ENCODE data around the gene SPEG.
"Not testable (repeated sequence)": the region's sequence is repeated elsewhere in the genome, so short reads cannot be mapped to it uniquely, and the experiment has no call there.

The SPEG gene

GRCh38 chr2:219407343-219407742, 27.3 kb upstream of the SPEG start:
- Histone ChIP-seq H3K4me1 (ENCODE audit: control insufficient read depth, insufficient read depth, low read length) (peaks cover 47% of the 10 kb centered on the region), H3K27ac (ENCODE audit: low read depth, low read length) (peak overlapping the region; percentile 98)
- H3K4me3 ChIP-seq (ENCODE audit: low read length); H3K9ac ChIP-seq (ENCODE audit: low read length); H3K27me3 ChIP-seq (ENCODE audit: control insufficient read depth, insufficient read depth, low read length); H3K36me3 ChIP-seq (ENCODE audit: control insufficient read depth, insufficient read depth, low read length): not testable (repeated sequence)

GRCh38 chr2:219408204-219408603, 26.4 kb upstream of the SPEG start:
- Histone ChIP-seq H3K9ac (ENCODE audit: low read length) (no peak overlapping the region), H3K4me1 (ENCODE audit: control insufficient read depth, insufficient read depth, low read length) (peaks cover 47% of the 10 kb centered on the region), H3K4me3 (ENCODE audit: low read length) (peak overlapping the region; percentile 10), H3K27me3 (ENCODE audit: control insufficient read depth, insufficient read depth, low read length) (no peaks in the 10 kb centered on the region), H3K27ac (ENCODE audit: low read depth, low read length) (peak overlapping the region; percentile 98), H3K36me3 (ENCODE audit: control insufficient read depth, insufficient read depth, low read length) (no peaks in the 10 kb centered on the region)

DNA sequence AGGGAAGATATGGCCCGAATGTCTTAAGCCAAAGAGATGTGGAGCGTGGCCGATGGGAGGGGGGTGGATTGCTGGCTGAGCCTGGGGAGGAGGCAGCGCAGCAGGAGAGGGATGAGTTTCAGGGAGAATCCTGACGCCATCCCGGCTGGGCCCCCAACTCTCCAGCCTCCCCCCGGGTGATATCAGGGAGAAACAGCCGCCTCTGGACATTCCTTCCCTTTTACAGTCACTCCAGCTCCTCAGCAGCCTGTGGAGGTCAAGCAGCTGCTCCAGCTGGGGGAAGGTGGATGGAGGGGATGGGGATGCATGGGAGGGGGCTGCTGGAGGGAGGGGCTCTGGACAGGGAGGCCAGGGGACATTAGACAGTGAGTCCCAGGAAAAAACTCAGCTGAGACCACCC, 26.0 kb upstream of the SPEG start:
- Histone ChIP-seq H3K4me3 (ENCODE audit: low read length) (no peak overlapping the region), H3K27me3 (ENCODE audit: control insufficient read depth, insufficient read depth, low read length) (no peaks in the 10 kb centered on the region), H3K9ac (ENCODE audit: low read length) (no peak overlapping the region), H3K36me3 (ENCODE audit: control insufficient read depth, insufficient read depth, low read length) (no peaks in the 10 kb centered on the region), H3K4me1 (ENCODE audit: control insufficient read depth, insufficient read depth, low read length) (peaks cover 47% of the 10 kb centered on the region), H3K27ac (ENCODE audit: low read depth, low read length) (peak overlapping the region; percentile 98)

DNA sequence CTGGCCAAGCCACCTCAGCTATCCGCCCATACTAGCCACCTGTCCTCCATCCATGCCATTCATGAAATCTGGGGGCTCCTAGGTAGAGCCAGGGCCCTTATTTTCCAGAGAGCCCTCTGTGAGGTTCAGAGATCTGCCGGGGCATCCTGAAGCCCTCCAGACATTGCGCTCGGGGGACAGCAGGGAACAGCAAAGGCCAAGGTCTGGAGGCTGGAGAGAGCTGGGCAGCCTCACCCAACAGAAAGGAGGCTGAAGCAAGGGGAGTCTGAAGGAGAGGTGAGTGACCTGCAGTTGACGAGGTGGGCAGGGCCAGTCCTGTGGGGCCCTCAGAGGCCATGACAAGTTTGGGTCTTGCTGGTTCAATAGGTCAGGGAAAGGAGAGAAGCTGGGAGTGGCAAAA, 25.0 kb upstream of the SPEG start:
- Histone ChIP-seq H3K4me3 (ENCODE audit: low read length) (no peak overlapping the region), H3K36me3 (ENCODE audit: control insufficient read depth, insufficient read depth, low read length) (no peaks in the 10 kb centered on the region), H3K9ac (ENCODE audit: low read length) (no peak overlapping the region), H3K27me3 (ENCODE audit: control insufficient read depth, insufficient read depth, low read length) (no peaks in the 10 kb centered on the region), H3K27ac (ENCODE audit: low read depth, low read length) (peak overlapping the region; percentile 98), H3K4me1 (ENCODE audit: control insufficient read depth, insufficient read depth, low read length) (peaks cover 43% of the 10 kb centered on the region)

DNA sequence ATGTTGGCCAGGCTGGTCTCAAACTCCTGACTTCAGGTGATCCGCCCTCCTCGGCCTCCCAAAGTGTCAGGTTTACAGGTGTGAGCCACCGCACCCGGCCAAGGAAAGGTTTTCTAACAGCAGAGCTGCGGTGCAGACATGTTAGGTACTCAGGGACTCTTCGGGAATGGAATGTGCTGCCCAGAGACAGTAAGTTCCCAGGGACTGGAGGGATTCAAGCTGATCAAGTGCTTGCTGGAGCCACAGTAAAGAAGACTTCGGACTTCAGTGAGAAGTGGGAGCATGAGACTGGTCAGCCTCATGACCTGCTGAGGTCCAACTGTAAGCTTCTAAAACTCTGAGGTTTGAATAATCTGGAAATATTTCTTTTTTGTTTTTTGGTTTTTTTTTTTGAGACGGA, 24.3 kb upstream of the SPEG start:
- Histone ChIP-seq H3K27ac (ENCODE audit: low read depth, low read length) (peak overlapping the region; percentile 98), H3K36me3 (ENCODE audit: control insufficient read depth, insufficient read depth, low read length) (no peaks in the 10 kb centered on the region), H3K4me3 (ENCODE audit: low read length) (no peak overlapping the region), H3K27me3 (ENCODE audit: control insufficient read depth, insufficient read depth, low read length) (no peaks in the 10 kb centered on the region), H3K4me1 (ENCODE audit: control insufficient read depth, insufficient read depth, low read length) (peaks cover 41% of the 10 kb centered on the region), H3K9ac (ENCODE audit: low read length) (no peak overlapping the region)

GRCh38 chr2:219414857-219415256, 19.8 kb upstream of the SPEG start:
- H3K4me1 ChIP-seq (ENCODE audit: control insufficient read depth, insufficient read depth, low read length) = peaks cover 30% of the 10 kb centered on the region
- no peaks in the 10 kb centered on the region for H3K27me3 ChIP-seq (ENCODE audit: control insufficient read depth, insufficient read depth, low read length)
- H3K27ac ChIP-seq (ENCODE audit: low read depth, low read length) = peak overlapping the region; percentile 99
- no peak overlapping the region for H3K4me3 ChIP-seq (ENCODE audit: low read length)
- H3K36me3 ChIP-seq (ENCODE audit: control insufficient read depth, insufficient read depth, low read length) = peaks cover under 1% of the 10 kb centered on the region
- H3K9ac ChIP-seq (ENCODE audit: low read length) = no peak overlapping the region

- Histone ChIP-seq H3K27me3 (ENCODE audit: control insufficient read depth, insufficient read depth, low read length) (no peaks in the 10 kb centered on the region), H3K36me3 (ENCODE audit: control insufficient read depth, insufficient read depth, low read length) (peaks cover 9% of the 10 kb centered on the region), H3K27ac (ENCODE audit: low read depth, low read length) (peak overlapping the region; percentile 99), H3K4me3 (ENCODE audit: low read length) (no peak overlapping the region), H3K4me1 (ENCODE audit: control insufficient read depth, insufficient read depth, low read length) (peaks cover 27% of the 10 kb centered on the region), H3K9ac (ENCODE audit: low read length) (no peak overlapping the region)
Measured at GRCh38 chr2:219415580-219416234, 18.9 kb upstream of the SPEG start.

DNA sequence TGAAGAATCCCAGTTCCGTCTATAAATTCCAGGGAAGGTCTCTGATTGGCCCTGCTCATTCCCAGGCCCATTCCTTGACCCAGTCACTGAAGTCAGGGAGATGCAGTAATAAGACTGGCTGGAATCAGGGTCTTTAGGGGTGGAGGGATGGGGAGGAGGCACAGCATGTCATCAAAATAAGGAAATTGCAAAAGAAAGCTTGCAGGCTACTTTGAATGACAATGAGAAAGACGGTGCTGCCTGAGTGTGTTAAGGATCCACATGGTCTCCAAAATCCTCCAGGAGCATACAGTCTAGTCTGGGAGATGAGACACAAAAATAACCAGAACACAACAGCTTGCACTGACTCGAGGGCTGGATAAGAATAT, 18.4 kb upstream of the SPEG start:
- Histone ChIP-seq H3K9ac (ENCODE audit: low read length) (no peak overlapping the region), H3K27ac (ENCODE audit: low read depth, low read length) (peak overlapping the region; percentile 99), H3K27me3 (ENCODE audit: control insufficient read depth, insufficient read depth, low read length) (no peaks in the 10 kb centered on the region), H3K4me1 (ENCODE audit: control insufficient read depth, insufficient read depth, low read length) (peaks cover 27% of the 10 kb centered on the region), H3K36me3 (ENCODE audit: control insufficient read depth, insufficient read depth, low read length) (peaks cover 14% of the 10 kb centered on the region), H3K4me3 (ENCODE audit: low read length) (no peak overlapping the region)

- Histone ChIP-seq H3K4me3 (ENCODE audit: low read length) (no peak overlapping the region), H3K4me1 (ENCODE audit: control insufficient read depth, insufficient read depth, low read length) (peaks cover 27% of the 10 kb centered on the region), H3K36me3 (ENCODE audit: control insufficient read depth, insufficient read depth, low read length) (peaks cover 17% of the 10 kb centered on the region), H3K27me3 (ENCODE audit: control insufficient read depth, insufficient read depth, low read length) (no peaks in the 10 kb centered on the region), H3K27ac (ENCODE audit: low read depth, low read length) (peak overlapping the region; percentile 99), H3K9ac (ENCODE audit: low read length) (no peak overlapping the region)
Measured at GRCh38 chr2:219416938-219417337, 17.7 kb upstream of the SPEG start.

DNA sequence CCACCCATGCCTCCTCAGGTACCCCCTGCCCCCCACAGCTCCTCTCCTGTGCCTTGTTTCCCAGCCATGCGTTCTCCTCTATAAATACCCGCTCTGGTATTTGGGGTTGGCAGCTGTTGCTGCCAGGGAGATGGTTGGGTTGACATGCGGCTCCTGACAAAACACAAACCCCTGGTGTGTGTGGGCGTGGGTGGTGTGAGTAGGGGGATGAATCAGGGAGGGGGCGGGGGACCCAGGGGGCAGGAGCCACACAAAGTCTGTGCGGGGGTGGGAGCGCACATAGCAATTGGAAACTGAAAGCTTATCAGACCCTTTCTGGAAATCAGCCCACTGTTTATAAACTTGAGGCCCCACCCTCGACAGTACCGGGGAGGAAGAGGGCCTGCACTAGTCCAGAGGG, 17.3 kb upstream of the SPEG start:
- peaks cover 20% of the 10 kb centered on the region for H3K36me3 ChIP-seq (ENCODE audit: control insufficient read depth, insufficient read depth, low read length)
- H3K9ac ChIP-seq (ENCODE audit: low read length) = peak overlapping the region; percentile 64
- no peak overlapping the region for H3K4me3 ChIP-seq (ENCODE audit: low read length)
- peaks cover 27% of the 10 kb centered on the region for H3K4me1 ChIP-seq (ENCODE audit: control insufficient read depth, insufficient read depth, low read length)
- peak overlapping the region; percentile 99 for H3K27ac ChIP-seq (ENCODE audit: low read depth, low read length)
- no peaks in the 10 kb centered on the region for H3K27me3 ChIP-seq (ENCODE audit: control insufficient read depth, insufficient read depth, low read length)

DNA sequence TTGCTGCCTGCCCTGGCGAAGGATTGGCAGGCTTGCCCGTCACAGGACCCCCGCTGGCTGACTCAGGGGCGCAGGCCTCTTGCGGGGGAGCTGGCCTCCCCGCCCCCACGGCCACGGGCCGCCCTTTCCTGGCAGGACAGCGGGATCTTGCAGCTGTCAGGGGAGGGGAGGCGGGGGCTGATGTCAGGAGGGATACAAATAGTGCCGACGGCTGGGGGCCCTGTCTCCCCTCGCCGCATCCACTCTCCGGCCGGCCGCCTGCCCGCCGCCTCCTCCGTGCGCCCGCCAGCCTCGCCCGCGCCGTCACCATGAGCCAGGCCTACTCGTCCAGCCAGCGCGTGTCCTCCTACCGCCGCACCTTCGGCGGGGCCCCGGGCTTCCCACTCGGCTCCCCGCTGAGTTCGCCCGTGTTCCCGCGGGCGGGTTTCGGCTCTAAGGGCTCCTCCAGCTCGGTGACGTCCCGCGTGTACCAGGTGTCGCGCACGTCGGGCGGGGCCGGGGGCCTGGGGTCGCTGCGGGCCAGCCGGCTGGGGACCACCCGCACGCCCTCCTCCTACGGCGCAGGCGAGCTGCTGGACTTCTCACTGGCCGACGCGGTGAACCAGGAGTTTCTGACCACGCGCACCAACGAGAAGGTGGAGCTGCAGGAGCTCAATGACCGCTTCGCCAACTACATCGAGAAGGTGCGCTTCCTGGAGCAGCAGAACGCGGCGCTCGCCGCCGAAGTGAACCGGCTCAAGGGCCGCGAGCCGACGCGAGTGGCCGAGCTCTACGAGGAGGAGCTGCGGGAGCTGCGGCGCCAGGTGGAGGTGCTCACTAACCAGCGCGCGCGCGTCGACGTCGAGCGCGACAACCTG, 16.3 kb upstream of the SPEG start, which contains the start of gene DES:
DES (plus strand) TSS at position 223 of the 857 bp plus-strand sequence; CDS start at position 309, 86 bp downstream.
- Histone ChIP-seq H3K27ac (ENCODE audit: low read depth, low read length) (peak within 1 kb of the TSS; percentile 99), H3K36me3 (ENCODE audit: control insufficient read depth, insufficient read depth, low read length) (peaks cover 20% of the 10 kb centered on the region), H3K27me3 (ENCODE audit: control insufficient read depth, insufficient read depth, low read length) (no peaks in the 10 kb centered on the region), H3K4me1 (ENCODE audit: control insufficient read depth, insufficient read depth, low read length) (peaks cover 27% of the 10 kb centered on the region), H3K9ac (ENCODE audit: low read length) (peak within 1 kb of the TSS; percentile 89), H3K4me3 (ENCODE audit: low read length) (peak within 1 kb of the TSS; percentile 67)

GRCh38 chr2:219419012-219419324, 15.7 kb upstream of the SPEG start:
- peak overlapping the region; percentile 89 for H3K9ac ChIP-seq (ENCODE audit: low read length)
- peaks cover 31% of the 10 kb centered on the region for H3K4me1 ChIP-seq (ENCODE audit: control insufficient read depth, insufficient read depth, low read length)
- H3K36me3 ChIP-seq (ENCODE audit: control insufficient read depth, insufficient read depth, low read length) = peaks cover 20% of the 10 kb centered on the region
- peak overlapping the region; percentile 99 for H3K27ac ChIP-seq (ENCODE audit: low read depth, low read length)
- H3K4me3 ChIP-seq (ENCODE audit: low read length) = peak overlapping the region; percentile 67
- H3K27me3 ChIP-seq (ENCODE audit: control insufficient read depth, insufficient read depth, low read length) = no peaks in the 10 kb centered on the region

All from rectal smooth muscle tissue (tissue), 1 donor.